Liver (tissue), 9 donors: Measurements from ENCODE around the gene GGTLC2. TPM values are rescaled to one million over a fixed set of nuclear protein-coding genes. Genes with fewer than 3 reads are reported as not detected.

Experiments used
- DNase-seq: peaks from one replicate; pipeline ENCODE4 v3.0.0-alpha.2; 2017; ENCODE audit warnings: low spot score
- H3K27ac ChIP-seq, 2 donors: one replicate each; pipeline ENCODE4 v1.7.0; 2013; ENCODE audit warnings: inconsistent platforms in 2 of 2, low read length in 2 of 2, control low read depth in 1 of 2, low read depth in 1 of 2, mild to moderate bottlenecking in 1 of 2
- H3K27me3 ChIP-seq, 4 donors: one replicate each; pipeline versions ENCODE4 v1.6.1 to v1.7.0; 2013; ENCODE audit warnings: low read length in 3 of 4, inconsistent platforms in 1 of 4, mild to moderate bottlenecking in 1 of 4, moderate library complexity in 1 of 4; ENCODE audit not compliant: control insufficient read depth in 4 of 4, insufficient read depth in 4 of 4
- H3K36me3 ChIP-seq, 4 donors: one replicate each; pipeline versions ENCODE4 v1.6.1 to v1.7.0; 2013; ENCODE audit warnings: low read length in 3 of 4, mild to moderate bottlenecking in 3 of 4, low read depth in 1 of 4, moderate library complexity in 1 of 4; ENCODE audit not compliant: control insufficient read depth in 4 of 4, insufficient read depth in 3 of 4
- H3K4me1 ChIP-seq, 4 donors: one replicate each; pipeline versions ENCODE4 v1.6.1 to v1.7.0; 2013; ENCODE audit warnings: low read length in 3 of 4, mild to moderate bottlenecking in 3 of 4, moderate library complexity in 1 of 4; ENCODE audit not compliant: control insufficient read depth in 4 of 4, insufficient read depth in 4 of 4
- H3K4me3 ChIP-seq, 3 donors: one replicate each; pipeline versions ENCODE4 v1.6.1 to v1.7.0; 2013; ENCODE audit warnings: low read length in 3 of 3, control low read depth in 1 of 3, low read depth in 1 of 3, mild to moderate bottlenecking in 1 of 3
- H3K9ac ChIP-seq, 2 donors: one replicate each; pipeline ENCODE4 v1.7.0; 2013; ENCODE audit warnings: low read length in 2 of 2, mild to moderate bottlenecking in 2 of 2, moderate library complexity in 2 of 2, control low read depth in 1 of 2, low read depth in 1 of 2
- H3K9me3 ChIP-seq, 4 donors: one replicate each; pipeline versions ENCODE4 v1.6.1 to v1.7.0; 2013; ENCODE audit warnings: low read length in 3 of 4; ENCODE audit not compliant: control insufficient read depth in 4 of 4
- FOXA1 ChIP-seq: IDR thresholded peaks from 2 replicates; pipeline ENCODE4 v1.6.1; 2016; ENCODE audit warnings: antibody characterized with exemption
- FOXA2 ChIP-seq: IDR thresholded peaks from 2 replicates; pipeline ENCODE4 v1.6.1; 2016; ENCODE audit warnings: antibody characterized with exemption
- HNF4A ChIP-seq, 2 donors: conservative IDR thresholded peaks; 2 replicates each; pipeline ENCODE4 v1.6.1; 2016; ENCODE audit warnings: antibody characterized with exemption in 2 of 2, mild to moderate bottlenecking in 2 of 2
- JUND ChIP-seq, 2 donors: IDR thresholded peaks; 2 replicates each; pipeline ENCODE4 v1.6.1; 2016; ENCODE audit warnings: antibody characterized with exemption in 2 of 2
- RAD21 ChIP-seq, 2 donors: IDR thresholded peaks; 2 replicates each; pipeline ENCODE4 v1.6.1; 2016; ENCODE audit warnings: antibody characterized with exemption in 2 of 2, mild to moderate bottlenecking in 2 of 2
- TAF1 ChIP-seq: conservative IDR thresholded peaks from 2 replicates; pipeline ENCODE4 v1.6.1; 2016; ENCODE audit warnings: antibody characterized with exemption, mild to moderate bottlenecking
- YY1 ChIP-seq: IDR thresholded peaks from 2 replicates; pipeline ENCODE4 v1.6.1; 2016; ENCODE audit warnings: antibody characterized with exemption, mild to moderate bottlenecking
- whole genome bisulfite sequencing: extraction: QIAGEN DNeasy Blood & Tissue Kit; methylation state at CpG from one replicate; pipeline ENCODE4 v1.1.7; 2013; 5-methylcytosine and 5-hydroxymethylcytosine counted together
- polyA plus RNA-seq, 2 donors: library from polyadenylated mRNA; stranded (reverse) in 1 of 2; unstranded in 1 of 2; fragments of 200-250 nt in 1 of 2; fragments of >200 nt in 1 of 2; fragmentation: Nextera tagmentation in 1 of 2; extraction: Ambion mirVana in 1 of 2; gene quantifications; one replicate each; pipeline versions ENCODE4 v1.2.1 to v1.2.3, GENCODE V29; 2013 to 2015
- total RNA-seq, 2 donors: library from RNA; depleted of rRNA; stranded (reverse); fragments of >200 nt; gene quantifications; one replicate each; pipeline ENCODE4 v1.2.3, GENCODE V29; 2014
- TF ChIP-seq, protein P1 (sequence below): fragments of 150-350 bp; IDR thresholded peaks from 2 replicates; pipeline ENCODE4 v1.5.1; 2017; ENCODE audit warnings: improper control_type of control experiment, low read depth, low read length; ENCODE audit not compliant: missing input control
- TF ChIP-seq, protein P2 (sequence below): IDR thresholded peaks from 2 replicates; pipeline ENCODE4 v1.6.1; 2016; ENCODE audit warnings: antibody characterized with exemption, mild to moderate bottlenecking
- donor health status: healthy.
- donor health status: healthy.
- donor health status: healthy.
- donor health status: healthy.
- donor health status: healthy.

The GGTLC2 gene
- total and polyA plus RNA-seq, 4 donors: not detected

DNA sequence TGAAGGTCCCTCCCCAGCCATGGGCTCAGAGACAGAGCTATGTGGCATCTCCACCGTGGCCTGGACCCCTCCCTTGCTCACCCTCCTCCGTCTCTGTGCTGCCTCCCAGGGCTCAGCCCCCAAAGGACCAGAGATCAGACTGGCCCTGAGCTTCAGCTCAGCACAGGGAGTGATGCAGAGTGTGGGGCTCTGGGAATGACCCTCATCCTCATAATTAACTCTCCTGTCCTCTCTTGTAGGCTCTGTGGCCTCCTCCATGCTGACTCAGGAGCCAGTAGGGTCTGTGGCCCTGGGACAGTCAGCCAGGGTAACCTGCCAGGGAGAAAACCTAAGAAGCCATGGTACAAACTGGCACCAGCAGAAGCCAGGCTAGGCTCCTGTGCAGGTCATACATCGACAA, 28.7 kb downstream of the GGTLC2 start:
- TF ChIP-seq FOXA1 (no peak), YY1 (no peak), RAD21 (IDR thresholded peaks at IDR 0.05) (no peak)
- TF ChIP-seq, protein P1, sequence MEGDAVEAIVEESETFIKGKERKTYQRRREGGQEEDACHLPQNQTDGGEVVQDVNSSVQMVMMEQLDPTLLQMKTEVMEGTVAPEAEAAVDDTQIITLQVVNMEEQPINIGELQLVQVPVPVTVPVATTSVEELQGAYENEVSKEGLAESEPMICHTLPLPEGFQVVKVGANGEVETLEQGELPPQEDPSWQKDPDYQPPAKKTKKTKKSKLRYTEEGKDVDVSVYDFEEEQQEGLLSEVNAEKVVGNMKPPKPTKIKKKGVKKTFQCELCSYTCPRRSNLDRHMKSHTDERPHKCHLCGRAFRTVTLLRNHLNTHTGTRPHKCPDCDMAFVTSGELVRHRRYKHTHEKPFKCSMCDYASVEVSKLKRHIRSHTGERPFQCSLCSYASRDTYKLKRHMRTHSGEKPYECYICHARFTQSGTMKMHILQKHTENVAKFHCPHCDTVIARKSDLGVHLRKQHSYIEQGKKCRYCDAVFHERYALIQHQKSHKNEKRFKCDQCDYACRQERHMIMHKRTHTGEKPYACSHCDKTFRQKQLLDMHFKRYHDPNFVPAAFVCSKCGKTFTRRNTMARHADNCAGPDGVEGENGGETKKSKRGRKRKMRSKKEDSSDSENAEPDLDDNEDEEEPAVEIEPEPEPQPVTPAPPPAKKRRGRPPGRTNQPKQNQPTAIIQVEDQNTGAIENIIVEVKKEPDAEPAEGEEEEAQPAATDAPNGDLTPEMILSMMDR: no peak
- TF ChIP-seq, protein P2, sequence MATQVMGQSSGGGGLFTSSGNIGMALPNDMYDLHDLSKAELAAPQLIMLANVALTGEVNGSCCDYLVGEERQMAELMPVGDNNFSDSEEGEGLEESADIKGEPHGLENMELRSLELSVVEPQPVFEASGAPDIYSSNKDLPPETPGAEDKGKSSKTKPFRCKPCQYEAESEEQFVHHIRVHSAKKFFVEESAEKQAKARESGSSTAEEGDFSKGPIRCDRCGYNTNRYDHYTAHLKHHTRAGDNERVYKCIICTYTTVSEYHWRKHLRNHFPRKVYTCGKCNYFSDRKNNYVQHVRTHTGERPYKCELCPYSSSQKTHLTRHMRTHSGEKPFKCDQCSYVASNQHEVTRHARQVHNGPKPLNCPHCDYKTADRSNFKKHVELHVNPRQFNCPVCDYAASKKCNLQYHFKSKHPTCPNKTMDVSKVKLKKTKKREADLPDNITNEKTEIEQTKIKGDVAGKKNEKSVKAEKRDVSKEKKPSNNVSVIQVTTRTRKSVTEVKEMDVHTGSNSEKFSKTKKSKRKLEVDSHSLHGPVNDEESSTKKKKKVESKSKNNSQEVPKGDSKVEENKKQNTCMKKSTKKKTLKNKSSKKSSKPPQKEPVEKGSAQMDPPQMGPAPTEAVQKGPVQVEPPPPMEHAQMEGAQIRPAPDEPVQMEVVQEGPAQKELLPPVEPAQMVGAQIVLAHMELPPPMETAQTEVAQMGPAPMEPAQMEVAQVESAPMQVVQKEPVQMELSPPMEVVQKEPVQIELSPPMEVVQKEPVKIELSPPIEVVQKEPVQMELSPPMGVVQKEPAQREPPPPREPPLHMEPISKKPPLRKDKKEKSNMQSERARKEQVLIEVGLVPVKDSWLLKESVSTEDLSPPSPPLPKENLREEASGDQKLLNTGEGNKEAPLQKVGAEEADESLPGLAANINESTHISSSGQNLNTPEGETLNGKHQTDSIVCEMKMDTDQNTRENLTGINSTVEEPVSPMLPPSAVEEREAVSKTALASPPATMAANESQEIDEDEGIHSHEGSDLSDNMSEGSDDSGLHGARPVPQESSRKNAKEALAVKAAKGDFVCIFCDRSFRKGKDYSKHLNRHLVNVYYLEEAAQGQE: no peak
- Histone ChIP-seq H3K4me1 (no peaks in the 10 kb centered on the region), H3K4me3 (no peak overlapping the region), H3K36me3 (no peaks in the 10 kb centered on the region), H3K9ac (no peak overlapping the region), H3K27ac (no peak overlapping the region), H3K9me3 (peaks cover 0 to 4% (median under 1%) of the 10 kb centered on the region in 4 donors), H3K27me3 (no peaks in the 10 kb centered on the region)
- no peak for DNase-seq
- WGBS: 76% methylated on average over 3 of the region's 3 CpGs

- Histone ChIP-seq H3K9ac (no peak overlapping the region), H3K27me3 (no peaks in the 10 kb centered on the region), H3K4me1 (no peaks in the 10 kb centered on the region), H3K27ac (no peak overlapping the region), H3K9me3 (peaks cover 0 to 4% (median under 1%) of the 10 kb centered on the region in 4 donors), H3K4me3 (no peak overlapping the region), H3K36me3 (no peaks in the 10 kb centered on the region)
- 89% methylated on average over 2 of the region's 2 CpGs for WGBS
- TF ChIP-seq TAF1: no peak
- no peak for TF ChIP-seq JUND (IDR thresholded peaks at IDR 0.05)
- no peak for DNase-seq
Observed at GRCh38 chr22:22673628-22674027, 29.2 kb downstream of the GGTLC2 start.

GRCh38 chr22:22674467-22674866, 30.1 kb downstream of the GGTLC2 start:
- Histone ChIP-seq H3K9me3 (peaks cover 0 to 4% (median under 1%) of the 10 kb centered on the region in 4 donors), H3K27ac (no peak overlapping the region), H3K4me1 (no peaks in the 10 kb centered on the region), H3K27me3 (no peaks in the 10 kb centered on the region), H3K4me3 (no peak overlapping the region), H3K9ac (no peak overlapping the region), H3K36me3 (no peaks in the 10 kb centered on the region)
- WGBS: 90% methylated on average over 4 of the region's 4 CpGs
- DNase-seq: no peak
- no peak for TF ChIP-seq YY1
- TF ChIP-seq, protein P2: no peak
- no peak for TF ChIP-seq FOXA2
- no peak for TF ChIP-seq JUND (IDR thresholded peaks at IDR 0.05)
- TF ChIP-seq HNF4A (conservative IDR thresholded peaks at IDR 0.05): no peak
